ENCODE data around the gene ANKRD55. TPM values are rescaled to one million over a fixed set of nuclear protein-coding genes. Genes with fewer than 3 reads are reported as not detected.
"Not testable (repeated sequence)": the region's sequence is repeated elsewhere in the genome, so short reads cannot be mapped to it uniquely, and the experiment has no call there.

ANKRD55 gene
- total RNA-seq, 1 experiment from 2014 or later = 0.27 TPM

GRCh38 chr5:56206126-56206910 lies 26.8 kb downstream of the ANKRD55 start:
- POLR2A ChIA-PET = no interaction called here
- TF ChIP-seq CTCF (IDR thresholded peaks at IDR 0.05; ENCODE audit: insufficient read depth in 1 of 2, low read depth in 1 of 2, low read length in 1 of 2, severe bottlenecking in 1 of 2, unreplicated experiment in 1 of 2) = no peak
- Histone ChIP-seq H3K4me3 (ENCODE audit: low read depth, low read length) (no peak overlapping the region), H3K27me3 (replicated peaks; ENCODE audit: control insufficient read depth, insufficient read depth, low read length) (no peaks in the 10 kb centered on the region), H3K36me3 (ENCODE audit: control insufficient read depth, insufficient read depth, low read length) (no peaks in the 10 kb centered on the region), H3K9me3 (no peaks in the 10 kb centered on the region), H3K4me1 (peaks cover 21% of the 10 kb centered on the region)
- Mint-ChIP-seq H3K9me3 (ENCODE audit: unreplicated experiment) (no peaks in the 10 kb centered on the region), H3K4me1 (ENCODE audit: low read depth, unreplicated experiment) (peaks cover 16% of the 10 kb centered on the region), H3K36me3 (ENCODE audit: insufficient read depth, unreplicated experiment) (peaks cover 4% of the 10 kb centered on the region), H3K27me3 (ENCODE audit: insufficient read depth, unreplicated experiment) (no peaks in the 10 kb centered on the region), H3K4me3 (ENCODE audit: unreplicated experiment) (no peak overlapping the region), H3K27ac (ENCODE audit: unreplicated experiment) (no peak overlapping the region)
- intact Hi-C loops (cut with micrococcal nuclease; ENCODE audit: unreplicated experiment) = no loop called here
- CTCF ChIA-PET = interaction anchor here (1.0 kb wide), 1 partner anchor 65 kb away, joined by 3 read pairs; no protein-coding TSS in a partner anchor
- DNase-seq = no peak
- no TSS peak for BruUV-seq (replicated peaks)

DNA sequence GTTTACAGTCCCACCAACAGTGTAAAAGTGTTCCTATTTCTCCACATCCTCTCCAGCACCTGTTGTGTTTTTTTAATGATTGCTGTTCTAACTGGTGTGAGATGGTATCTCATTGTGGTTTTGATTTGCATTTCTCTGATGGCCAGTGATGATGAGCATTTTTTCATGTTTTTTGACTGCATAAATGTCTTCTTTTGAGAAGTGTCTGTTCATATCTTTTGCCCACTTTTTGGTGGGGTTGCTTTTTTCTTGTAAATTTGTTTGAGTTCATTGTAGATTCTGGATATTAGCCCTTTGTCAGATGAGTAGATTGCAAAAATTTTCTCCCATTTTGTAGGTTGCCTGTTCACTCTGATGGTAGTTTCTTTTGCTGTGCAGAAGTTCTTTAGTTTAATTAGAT lies 29.2 kb downstream of the ANKRD55 start:
- H3K4me3 Mint-ChIP-seq (ENCODE audit: unreplicated experiment); H3K9me3 ChIP-seq; H3K36me3 ChIP-seq (ENCODE audit: control insufficient read depth, insufficient read depth, low read length); H3K27ac Mint-ChIP-seq (ENCODE audit: unreplicated experiment); POLR2A ChIA-PET; H3K4me3 ChIP-seq (ENCODE audit: low read depth, low read length); H3K27me3 Mint-ChIP-seq (ENCODE audit: insufficient read depth, unreplicated experiment); CTCF ChIA-PET; H3K9me3 Mint-ChIP-seq (ENCODE audit: unreplicated experiment); H3K36me3 Mint-ChIP-seq (ENCODE audit: insufficient read depth, unreplicated experiment); DNase-seq; H3K27me3 ChIP-seq (replicated peaks; ENCODE audit: control insufficient read depth, insufficient read depth, low read length); BruUV-seq (replicated peaks): not testable (repeated sequence)
- H3K4me1 Mint-ChIP-seq (ENCODE audit: low read depth, unreplicated experiment) = peaks cover 18% of the 10 kb centered on the region
- H3K4me1 ChIP-seq = peaks cover 21% of the 10 kb centered on the region
- intact Hi-C loops (cut with micrococcal nuclease; ENCODE audit: unreplicated experiment) = loop anchor here (5.0 kb wide), 4 partner anchors 82 to 512 kb away; partner anchors contain the start of gene SLC38A9

DNA sequence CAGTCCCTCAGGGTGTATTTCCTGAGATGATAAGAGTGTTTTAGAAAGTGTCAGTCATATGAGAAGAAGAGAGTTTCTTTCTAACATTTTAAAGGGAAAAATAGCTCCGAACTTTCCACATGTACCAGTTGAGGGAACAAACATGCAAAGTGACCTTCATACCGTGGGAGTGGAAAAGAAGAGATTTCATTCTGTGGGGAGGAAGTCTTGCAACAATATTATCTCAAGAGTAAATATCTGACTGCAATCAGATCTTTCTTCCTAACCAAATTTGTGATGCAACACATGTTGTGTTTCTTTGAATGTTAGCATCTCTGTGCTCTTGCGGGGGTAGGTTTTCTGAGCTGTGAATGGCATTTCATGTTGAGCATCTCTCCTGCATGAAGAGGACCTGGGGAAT lies 30.6 kb downstream of the ANKRD55 start:
- H3K27ac Mint-ChIP-seq (ENCODE audit: unreplicated experiment) = peak overlapping the region; percentile 21
- no peaks in the 10 kb centered on the region for H3K27me3 Mint-ChIP-seq (ENCODE audit: insufficient read depth, unreplicated experiment)
- peaks cover 18% of the 10 kb centered on the region for H3K4me1 Mint-ChIP-seq (ENCODE audit: low read depth, unreplicated experiment)
- no peaks in the 10 kb centered on the region for H3K36me3 Mint-ChIP-seq (ENCODE audit: insufficient read depth, unreplicated experiment)
- BruUV-seq (replicated peaks) = no TSS peak
- Histone ChIP-seq H3K36me3 (ENCODE audit: control insufficient read depth, insufficient read depth, low read length) (no peaks in the 10 kb centered on the region), H3K4me3 (ENCODE audit: low read depth, low read length) (no peak overlapping the region), H3K9me3 (no peaks in the 10 kb centered on the region), H3K4me1 (peaks cover 21% of the 10 kb centered on the region), H3K27me3 (replicated peaks; ENCODE audit: control insufficient read depth, insufficient read depth, low read length) (no peaks in the 10 kb centered on the region)
- H3K9me3 Mint-ChIP-seq (ENCODE audit: unreplicated experiment) = no peaks in the 10 kb centered on the region
- CTCF ChIA-PET = no interaction called here
- POLR2A ChIA-PET = no interaction called here
- H3K4me3 Mint-ChIP-seq (ENCODE audit: unreplicated experiment) = no peak overlapping the region
- intact Hi-C loops (cut with micrococcal nuclease; ENCODE audit: unreplicated experiment) = loop anchor here (5.0 kb wide), 4 partner anchors 80 to 510 kb away; partner anchors contain the start of gene SLC38A9
- no peak for TF ChIP-seq CTCF (IDR thresholded peaks at IDR 0.05; ENCODE audit: insufficient read depth in 1 of 2, low read depth in 1 of 2, low read length in 1 of 2, severe bottlenecking in 1 of 2, unreplicated experiment in 1 of 2)
- peak in 1 of 2 experiments; percentile 21 for DNase-seq

- BruUV-seq (replicated peaks); H3K36me3 Mint-ChIP-seq (ENCODE audit: insufficient read depth, unreplicated experiment); H3K27me3 ChIP-seq (replicated peaks; ENCODE audit: control insufficient read depth, insufficient read depth, low read length); H3K9me3 ChIP-seq; H3K9me3 Mint-ChIP-seq (ENCODE audit: unreplicated experiment); H3K4me3 Mint-ChIP-seq (ENCODE audit: unreplicated experiment); H3K4me3 ChIP-seq (ENCODE audit: low read depth, low read length); H3K36me3 ChIP-seq (ENCODE audit: control insufficient read depth, insufficient read depth, low read length); H3K27me3 Mint-ChIP-seq (ENCODE audit: insufficient read depth, unreplicated experiment); DNase-seq; POLR2A ChIA-PET: not testable (repeated sequence)
- Mint-ChIP-seq H3K27ac (ENCODE audit: unreplicated experiment) (peak overlapping the region; percentile 42), H3K4me1 (ENCODE audit: low read depth, unreplicated experiment) (peaks cover 18% of the 10 kb centered on the region)
- peaks cover 21% of the 10 kb centered on the region for H3K4me1 ChIP-seq
- intact Hi-C loops (cut with micrococcal nuclease; ENCODE audit: unreplicated experiment) = loop anchor here (1.0 to 5.0 kb wide), 10 partner anchors 57 to 510 kb away; partner anchors contain the start of gene SLC38A9
- CTCF ChIA-PET = interaction anchor here (0.6 to 2.0 kb wide), 6 partner anchors 57 to 510 kb away, joined by 3 to 19 read pairs (median 9); no protein-coding TSS in a partner anchor
Observed at GRCh38 chr5:56201762-56202261, 31.3 kb downstream of the ANKRD55 start.

Data from Caco-2 (cell line).